Hematopoietic multipotent progenitor cell treated with erythropoietin and hydrocortisone succinate and interleukin-3 and kit ligand, for 15 days (in vitro differentiated cells): Measurements from ENCODE around the gene PXT1.
"Not testable (repeated sequence)": the region's sequence is repeated elsewhere in the genome, so short reads cannot be mapped to it uniquely, and the experiment has no call there.

ENCODE experiments used
- DNase-seq: peaks from one replicate; pipeline ENCODE4 v3.0.0-alpha.2; 2015; ENCODE audit warnings: low spot score

Gene PXT1, protein sequence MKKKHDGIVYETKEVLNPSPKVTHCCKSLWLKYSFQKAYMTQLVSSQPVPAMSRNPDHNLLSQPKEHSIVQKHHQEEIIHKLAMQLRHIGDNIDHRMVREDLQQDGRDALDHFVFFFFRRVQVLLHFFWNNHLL

DNA sequence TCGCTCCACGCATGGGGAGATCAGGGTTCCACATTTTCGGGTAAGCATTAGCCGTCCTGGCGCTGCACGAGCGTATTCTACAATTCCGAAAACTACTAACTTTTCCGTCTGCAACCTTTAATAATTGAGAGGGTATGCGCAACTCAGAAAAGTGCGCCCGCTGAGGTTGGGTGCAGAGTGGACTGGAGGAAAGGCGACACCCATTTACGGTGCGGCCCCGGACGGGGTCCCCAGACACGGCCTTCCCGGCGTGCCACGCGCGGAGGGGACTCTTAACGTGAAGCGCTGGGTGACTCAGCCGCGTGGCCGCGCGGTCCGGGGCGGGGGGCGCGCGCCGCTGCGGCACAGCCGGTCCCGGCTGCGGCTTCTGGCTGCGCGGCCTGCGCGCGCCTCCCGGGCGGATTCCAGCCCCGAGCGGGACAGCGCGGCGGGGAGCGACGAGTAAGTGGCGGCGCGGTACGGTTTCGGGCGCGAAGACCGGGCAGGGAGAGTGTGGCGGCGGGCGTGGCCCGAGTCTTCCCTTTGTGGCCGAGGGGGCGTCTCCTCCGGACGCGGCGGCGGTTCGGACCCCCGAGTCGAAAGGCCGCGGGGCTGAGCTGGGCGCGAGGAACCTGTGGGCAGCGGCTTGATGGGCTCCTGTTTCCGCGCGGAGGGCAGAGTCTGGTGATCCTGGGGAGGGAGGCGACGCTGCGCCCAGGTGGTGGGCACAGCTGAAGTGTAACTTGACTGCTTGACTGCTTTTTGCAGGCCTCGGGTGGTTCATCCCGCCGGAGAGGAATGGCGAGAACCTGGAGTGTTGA lies at the start of gene PXT1, which contains the start of gene KCTD20:
PXT1 (minus strand) TSS at position 184 of the 800 bp plus-strand sequence. CDS start 16,772 bp downstream, outside the sequence.
KCTD20 (plus strand) TSS at position 330 of the 800 bp plus-strand sequence. CDS start 27,098 bp downstream, outside the sequence.
- DNase-seq: peak; percentile 90

- DNase-seq: no peak
These were observed 49.4 kb upstream of the PXT1 start for GRCh38 chr6:36492092-36492491.

DNA sequence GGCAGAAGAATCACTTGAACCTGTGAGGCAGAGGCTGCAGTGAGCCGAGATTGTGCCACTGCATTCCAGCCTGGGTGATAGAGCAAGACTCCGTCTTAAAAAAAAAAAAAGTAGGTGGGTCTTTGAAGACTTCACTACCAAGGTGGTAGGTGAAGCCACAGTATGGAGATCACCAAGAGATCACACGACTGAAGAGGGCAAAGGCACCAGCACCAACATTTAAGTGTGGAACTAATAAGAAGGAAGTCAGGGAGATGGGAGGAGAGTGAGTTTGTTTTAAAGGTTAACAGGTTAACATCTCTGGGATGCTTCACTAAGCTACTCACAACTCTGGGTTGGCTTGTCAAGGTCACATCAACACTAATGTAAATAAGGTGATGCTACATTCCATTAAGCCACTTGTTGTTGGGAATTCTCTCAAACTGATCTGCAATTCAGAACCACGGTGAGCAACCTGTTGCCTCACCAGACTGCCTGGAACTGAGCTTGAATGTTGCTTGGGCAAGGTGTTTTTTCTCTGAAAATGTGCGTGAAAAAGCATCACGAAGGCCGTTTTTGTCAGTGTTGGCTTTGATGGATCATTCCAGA lies 48.8 kb upstream of the PXT1 start:
- DNase-seq: no peak

GRCh38 chr6:36489426-36489825 lies 46.8 kb upstream of the PXT1 start:
- DNase-seq: no peak

GRCh38 chr6:36488221-36488620 lies 45.6 kb upstream of the PXT1 start:
- DNase-seq: no peak

DNA sequence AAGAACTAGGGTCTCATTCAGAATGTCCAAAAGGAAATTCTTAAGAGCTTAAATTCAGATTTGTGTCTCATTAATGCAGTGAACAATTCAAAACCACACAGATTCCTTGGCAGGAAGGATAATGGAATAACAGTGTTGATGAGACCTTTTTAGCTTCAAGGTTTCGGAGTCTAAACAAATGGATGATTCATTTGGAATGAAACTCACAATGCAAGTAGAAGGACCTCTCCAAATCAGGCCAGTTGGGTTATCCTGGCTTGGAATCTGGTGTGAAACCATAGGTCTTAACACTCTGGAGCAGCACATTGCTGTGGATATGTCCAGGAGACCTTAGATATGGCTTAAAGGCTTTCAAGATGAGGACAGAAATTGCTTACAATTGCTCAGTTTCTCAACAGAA lies 45.0 kb upstream of the PXT1 start:
- DNase-seq: no peak

DNA sequence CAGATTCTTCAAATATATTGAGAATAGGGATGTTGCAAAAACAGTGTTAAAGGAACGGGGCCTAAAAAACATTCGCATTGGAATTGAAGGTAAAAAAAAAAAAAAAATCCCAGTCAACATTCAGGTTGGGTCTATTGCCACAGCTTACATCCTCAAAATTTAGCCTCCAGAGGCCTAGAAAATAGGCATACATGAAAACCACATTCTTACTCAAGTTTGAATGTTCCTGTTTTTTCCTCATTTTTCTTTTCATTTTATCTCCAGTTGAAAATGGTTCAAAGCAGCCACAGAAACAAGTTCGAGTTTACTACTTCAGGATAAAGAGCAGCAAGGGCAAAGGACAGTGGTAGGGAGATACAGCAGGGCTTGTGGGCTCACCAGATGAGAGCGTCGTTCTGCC lies 42.1 kb upstream of the PXT1 start:
- DNase-seq: no peak

DNA sequence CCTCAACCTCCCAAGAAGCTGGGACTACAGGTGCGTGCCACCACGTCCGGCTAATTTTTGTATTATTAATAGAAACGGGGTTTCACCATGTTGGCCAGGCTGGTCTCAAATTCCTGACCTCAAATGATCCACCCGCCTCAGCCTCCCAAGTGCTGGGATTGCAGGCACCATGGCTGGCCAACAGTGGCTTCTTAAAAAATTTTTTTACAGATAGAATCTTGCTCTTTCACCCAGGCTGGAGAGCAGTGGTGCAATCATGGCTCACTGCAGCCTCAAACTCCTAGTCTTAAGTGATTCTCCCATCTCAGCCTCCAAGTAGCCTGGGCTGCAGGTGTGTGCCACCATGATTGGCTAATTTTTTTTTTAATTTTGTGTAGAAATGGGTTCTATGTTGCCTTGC lies 40.7 kb upstream of the PXT1 start:
- not testable (repeated sequence) for DNase-seq

GRCh38 chr6:36479256-36479655 lies 36.6 kb upstream of the PXT1 start:
- no peak for DNase-seq

- DNase-seq: no peak
These were observed 35.4 kb upstream of the PXT1 start for GRCh38 chr6:36478051-36478526.

DNA sequence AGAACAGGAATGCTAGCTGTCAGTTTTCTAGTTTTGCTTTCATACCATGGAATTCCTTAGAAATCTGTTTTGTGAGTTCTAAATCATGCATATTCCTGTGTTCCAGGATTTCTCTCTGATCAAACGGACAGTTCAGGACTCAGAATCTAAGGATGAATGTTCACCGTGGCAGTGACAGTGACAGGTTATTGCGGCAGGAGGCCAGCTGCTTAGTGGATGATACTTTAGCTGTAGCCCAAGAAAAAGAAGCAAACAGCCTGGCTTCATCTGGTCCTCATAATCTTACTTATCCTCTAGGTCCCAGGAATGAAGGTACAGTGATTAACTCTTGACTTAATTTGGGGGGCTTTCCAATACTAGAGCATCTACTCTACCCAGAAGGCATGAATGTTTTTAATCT lies 27.3 kb upstream of the PXT1 start:
- DNase-seq: no peak

DNA sequence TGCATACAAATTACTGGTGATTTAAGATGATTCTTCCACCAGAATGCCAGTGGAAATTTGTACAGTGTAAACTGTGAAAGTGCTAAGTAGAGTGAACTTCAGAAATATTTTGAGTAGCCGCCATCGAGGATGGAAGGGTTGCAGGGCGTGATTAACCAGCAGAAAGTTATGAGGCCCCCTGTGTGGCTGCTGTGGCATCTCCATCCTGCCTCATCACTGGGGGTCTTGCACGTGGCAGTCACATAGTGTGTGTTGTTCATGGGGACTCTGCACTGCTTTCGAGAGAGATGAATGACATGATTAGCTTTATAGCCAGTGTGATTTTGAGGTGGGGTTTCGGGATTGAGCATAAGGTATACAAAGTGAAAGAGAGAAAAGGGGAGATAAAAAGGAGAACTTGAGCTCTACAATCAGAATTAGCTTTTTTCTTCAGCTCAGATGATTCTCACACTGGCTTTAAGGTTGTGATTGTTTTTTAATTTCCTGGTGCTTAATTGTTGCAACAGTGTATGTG lies 26.6 kb upstream of the PXT1 start:
- DNase-seq: no peak

DNA sequence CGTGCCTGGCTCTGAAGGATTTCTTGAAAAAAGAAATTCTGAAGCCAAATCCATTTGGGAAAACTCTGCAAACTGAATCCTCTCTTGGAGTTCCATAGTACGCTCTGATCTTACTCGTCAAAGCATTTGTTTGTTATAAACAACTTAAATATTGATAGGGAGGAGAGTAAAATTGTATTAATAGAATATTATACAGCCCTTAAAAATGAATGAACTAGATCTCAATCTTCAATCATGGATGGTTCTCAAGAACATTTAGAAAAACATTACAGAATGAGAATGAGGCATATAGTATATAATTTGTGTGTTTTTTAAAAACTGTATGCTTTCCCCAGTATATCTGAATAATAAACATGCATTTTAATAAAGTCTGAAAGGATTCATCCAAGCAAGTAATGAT lies 25.0 kb upstream of the PXT1 start:
- DNase-seq: no peak

DNA sequence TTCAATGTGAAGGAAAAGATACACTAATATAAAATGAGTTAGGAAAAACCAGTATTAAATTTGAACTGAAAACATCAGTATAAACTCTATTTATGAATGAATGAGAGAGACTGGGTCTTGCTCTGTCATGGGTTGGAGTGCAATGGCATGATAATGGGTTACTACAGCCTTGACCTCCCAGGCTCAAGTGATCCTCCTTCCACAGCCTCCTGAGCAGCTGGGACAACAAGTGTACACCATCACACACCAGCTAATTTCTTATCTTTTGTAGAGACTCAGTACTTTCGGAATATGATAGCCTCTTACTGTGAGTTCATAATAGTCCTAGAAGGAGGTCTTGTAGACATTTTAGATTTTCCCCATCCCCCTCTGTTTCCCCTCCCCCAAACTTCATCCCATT lies 21.6 kb upstream of the PXT1 start:
- DNase-seq: no peak

DNA sequence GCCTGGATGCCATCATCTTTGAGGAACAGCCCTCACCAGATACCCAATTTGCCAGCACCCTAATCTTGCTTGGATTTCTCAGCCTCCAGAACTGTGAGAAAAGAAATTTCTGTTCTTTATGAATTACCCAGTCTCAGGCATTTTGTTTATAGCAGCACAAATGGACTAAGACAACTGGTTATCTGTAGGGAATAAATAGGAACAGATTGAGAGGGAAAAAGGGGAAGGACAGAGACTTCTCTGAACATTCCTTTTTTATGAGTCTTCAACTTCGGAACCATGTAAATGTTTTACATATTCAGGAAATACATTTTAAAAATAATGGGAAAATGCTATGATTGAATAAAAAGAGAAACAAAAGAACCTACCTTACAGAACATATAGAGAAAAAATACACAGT lies 21.0 kb upstream of the PXT1 start:
- no peak for DNase-seq

DNA sequence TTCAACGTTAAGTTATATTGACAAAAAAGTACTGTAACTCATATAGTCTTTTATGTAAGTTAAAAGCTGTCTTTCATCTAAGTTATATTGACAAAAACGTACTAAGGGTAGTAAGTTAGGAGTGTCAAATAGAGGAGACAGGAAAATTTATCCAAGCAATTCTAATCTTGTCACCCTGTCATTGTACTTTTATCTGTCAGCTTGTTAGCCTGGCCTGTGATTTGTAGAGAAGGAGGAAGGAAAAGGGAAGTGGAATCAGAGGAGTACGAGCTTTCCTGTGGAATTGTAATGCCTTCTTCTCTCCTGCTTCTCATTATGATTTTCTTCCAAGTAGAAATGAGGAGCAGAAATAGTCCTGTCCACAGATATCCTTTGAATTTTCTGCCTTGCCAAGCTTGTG lies 19.0 kb upstream of the PXT1 start:
- DNase-seq: no peak

GRCh38 chr6:36460916-36461315 lies 18.3 kb upstream of the PXT1 start:
- no peak for DNase-seq

GRCh38 chr6:36459501-36459900 lies 16.8 kb upstream of the PXT1 start:
- DNase-seq: no peak

DNA sequence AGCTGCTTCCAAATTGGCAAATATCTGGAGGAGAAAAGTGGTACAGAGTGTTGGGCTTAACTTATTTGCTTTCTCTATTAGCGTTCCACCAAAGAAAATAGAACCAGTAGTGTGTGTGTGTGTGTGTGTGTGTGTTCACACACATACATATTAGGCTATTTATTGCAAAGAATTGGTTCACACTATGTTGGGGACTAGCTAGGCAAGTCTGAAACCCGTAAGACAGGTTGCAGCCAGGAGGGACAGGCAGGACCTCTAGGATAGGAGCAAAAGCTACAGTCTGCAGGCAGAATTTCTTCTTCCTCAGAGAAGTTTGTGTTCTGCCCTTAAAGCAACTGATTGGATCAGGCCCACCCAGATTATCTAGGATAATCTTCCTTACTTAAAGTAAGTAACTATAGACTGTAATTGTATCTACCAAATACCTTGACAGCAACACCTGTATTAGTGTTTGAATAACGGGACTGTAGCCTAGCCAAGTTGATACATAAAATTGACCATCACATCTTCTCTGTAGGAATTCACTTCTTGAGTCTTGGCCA lies 12.9 kb upstream of the PXT1 start:
- DNase-seq: no peak

DNA sequence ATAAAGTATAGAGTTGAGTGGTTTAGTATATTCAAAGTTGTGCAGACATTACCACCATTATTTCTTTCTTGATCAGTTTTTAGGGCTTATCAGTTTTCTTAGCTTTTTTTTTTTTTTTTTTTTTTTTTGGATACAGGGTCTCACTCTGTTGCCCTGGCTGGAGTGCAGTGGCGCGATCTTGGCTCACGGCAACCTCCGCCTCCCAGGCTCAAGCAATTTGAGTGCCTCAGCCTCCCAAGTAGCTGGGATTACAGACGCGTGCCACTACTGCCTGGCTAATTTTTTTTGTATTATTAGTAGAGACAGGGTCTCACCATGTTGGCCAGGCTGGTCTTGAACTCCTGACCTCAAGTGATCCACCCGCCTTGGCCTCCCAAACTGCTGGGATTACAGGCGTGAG lies 10.2 kb upstream of the PXT1 start:
- DNase-seq: not testable (repeated sequence)

DNA sequence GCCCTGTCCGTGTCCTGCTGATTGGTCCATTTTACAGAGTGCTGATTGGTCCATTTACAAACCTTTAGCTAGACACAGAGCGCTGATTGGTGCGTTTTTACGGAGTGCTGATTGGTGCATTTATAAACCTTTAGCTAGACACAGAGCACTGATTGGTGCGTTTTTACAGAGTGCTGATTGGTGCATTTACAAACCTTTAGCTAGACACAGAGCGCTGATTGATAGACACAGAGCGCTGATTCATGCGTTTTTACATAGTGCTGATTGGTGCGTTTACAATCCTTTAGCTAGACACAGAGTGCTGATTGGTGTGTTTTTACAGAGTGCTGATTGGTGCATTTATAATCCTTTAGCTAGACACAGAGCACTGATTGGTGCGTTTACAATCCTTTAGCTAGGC lies 6.5 kb upstream of the PXT1 start:
- DNase-seq: not testable (repeated sequence)

GRCh38 chr6:36445621-36446020 lies 3.0 kb upstream of the PXT1 start:
- DNase-seq: no peak

DNA sequence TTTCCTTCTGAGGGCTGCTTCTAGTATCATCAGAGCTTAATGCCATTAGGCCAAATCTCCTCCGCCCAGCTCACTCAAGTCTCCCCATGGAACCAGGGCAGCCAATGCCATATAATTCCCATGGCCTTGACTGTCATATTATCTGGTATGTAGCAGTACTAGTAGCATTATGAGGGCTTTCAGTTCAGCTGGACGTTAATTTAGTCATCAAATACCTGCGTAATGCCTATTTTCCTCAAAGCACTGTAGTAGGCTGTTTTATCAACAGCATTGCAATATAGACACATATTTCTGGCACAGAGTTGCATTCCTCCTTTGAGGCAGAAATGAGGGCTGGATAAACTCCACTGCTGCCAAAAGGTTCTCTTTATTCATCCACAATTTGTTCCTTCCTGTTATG lies 1.8 kb upstream of the PXT1 start:
- DNase-seq: no peak
